Endothelial cell (in vitro differentiated cells): ENCODE measurements around the gene RNASE4. TPM values are rescaled to one million over a fixed set of nuclear protein-coding genes. Genes with fewer than 3 reads are reported as not detected.

Experiments
- DNase-seq: peaks from one replicate; pipeline ENCODE4 v3.0.0; 2021; ENCODE audit warnings: low spot score
- H3K27ac Mint-ChIP-seq: one replicate; pipeline ENCODE4 v1.8.0; 2021; ENCODE audit warnings: mixed read lengths, inconsistent platforms; ENCODE audit not compliant: unreplicated experiment
- H3K27me3 Mint-ChIP-seq: one replicate; pipeline ENCODE4 v1.8.0; 2021; ENCODE audit warnings: mild to moderate bottlenecking, moderate library complexity, mixed read lengths, inconsistent platforms; ENCODE audit not compliant: unreplicated experiment
- H3K36me3 Mint-ChIP-seq: one replicate; pipeline ENCODE4 v1.8.0; 2021; ENCODE audit warnings: mild to moderate bottlenecking, low read depth, mixed read lengths, inconsistent platforms; ENCODE audit not compliant: unreplicated experiment
- H3K4me1 Mint-ChIP-seq: one replicate; pipeline ENCODE4 v1.8.0; 2021; ENCODE audit warnings: mild to moderate bottlenecking, mixed read lengths, inconsistent platforms; ENCODE audit not compliant: unreplicated experiment
- H3K4me3 Mint-ChIP-seq: one replicate; pipeline ENCODE4 v1.8.0; 2021; ENCODE audit warnings: mild to moderate bottlenecking, mixed read lengths, inconsistent platforms; ENCODE audit not compliant: unreplicated experiment
- H3K9me3 Mint-ChIP-seq: one replicate; pipeline ENCODE4 v1.8.0; 2021; ENCODE audit warnings: mixed read lengths, inconsistent platforms; ENCODE audit not compliant: unreplicated experiment
- total RNA-seq: library from RNA; stranded (reverse); fragmentation: NEBNext Ultra II Directional; extraction: Animal tissue kit (Norgen Biotek cat#: 25700); gene quantifications from one replicate; pipeline ENCODE4 v1.2.1, GENCODE V29; 2021; ENCODE audit not compliant: unreplicated experiment
- TF ChIP-seq, protein P1 (sequence below): fragments of 200-600 bp; sonication (generic); IDR thresholded peaks from one replicate; pipeline ENCODE4 v1.5.0; 2021; ENCODE audit warnings: antibody characterized with exemption; ENCODE audit not compliant: unreplicated experiment

The RNASE4 gene
- total RNA-seq, 1 donor from 2014 or later, result 1.0 TPM

DNA sequence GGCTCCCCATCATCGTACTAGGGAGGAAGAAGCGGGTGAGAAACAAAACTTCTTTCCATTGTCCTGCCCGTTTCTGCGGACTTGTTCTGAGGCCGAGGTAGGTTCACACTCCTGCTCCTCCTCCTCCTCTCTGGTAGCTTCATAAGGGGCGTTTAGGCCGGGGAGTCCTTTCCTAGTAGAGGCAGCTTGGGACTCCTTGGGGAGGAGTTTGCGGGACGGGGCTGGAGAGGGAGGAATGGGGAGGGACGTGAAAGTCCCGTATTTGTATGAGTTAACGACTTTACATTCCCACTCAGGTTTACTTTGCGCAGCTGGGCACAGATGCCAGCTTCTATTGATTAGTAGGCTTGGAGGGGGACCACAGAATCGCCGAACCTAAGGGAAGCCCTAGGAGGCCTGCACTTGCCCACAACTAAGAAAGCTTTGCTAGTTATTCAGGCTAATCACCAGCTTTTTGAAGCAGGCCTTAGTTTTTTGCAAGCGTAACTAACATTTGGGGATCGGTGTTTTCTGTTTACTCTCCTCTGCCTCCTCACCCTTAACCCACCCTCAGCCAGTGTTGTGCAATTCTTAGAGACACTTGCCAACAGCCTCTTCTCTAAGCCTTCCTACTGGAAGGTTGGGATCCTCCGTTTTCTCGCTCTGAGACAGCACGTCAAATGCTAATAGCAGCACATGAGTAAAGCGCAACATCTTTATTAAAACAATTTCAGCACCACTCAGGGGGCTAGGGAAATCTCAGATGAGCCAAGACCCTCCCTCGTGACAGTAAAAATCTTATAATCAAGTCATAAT lies 499 bp downstream of the RNASE4 start:
- peak overlapping the region; percentile 90 for H3K4me3 Mint-ChIP-seq
- peaks cover 6% of the 10 kb centered on the region for H3K4me1 Mint-ChIP-seq
- peaks cover 16% of the 10 kb centered on the region for H3K27me3 Mint-ChIP-seq
- peak; percentile 18 for DNase-seq
- no peak overlapping the region for H3K27ac Mint-ChIP-seq
- H3K9me3 Mint-ChIP-seq, result no peaks in the 10 kb centered on the region
- TF ChIP-seq, protein P1, sequence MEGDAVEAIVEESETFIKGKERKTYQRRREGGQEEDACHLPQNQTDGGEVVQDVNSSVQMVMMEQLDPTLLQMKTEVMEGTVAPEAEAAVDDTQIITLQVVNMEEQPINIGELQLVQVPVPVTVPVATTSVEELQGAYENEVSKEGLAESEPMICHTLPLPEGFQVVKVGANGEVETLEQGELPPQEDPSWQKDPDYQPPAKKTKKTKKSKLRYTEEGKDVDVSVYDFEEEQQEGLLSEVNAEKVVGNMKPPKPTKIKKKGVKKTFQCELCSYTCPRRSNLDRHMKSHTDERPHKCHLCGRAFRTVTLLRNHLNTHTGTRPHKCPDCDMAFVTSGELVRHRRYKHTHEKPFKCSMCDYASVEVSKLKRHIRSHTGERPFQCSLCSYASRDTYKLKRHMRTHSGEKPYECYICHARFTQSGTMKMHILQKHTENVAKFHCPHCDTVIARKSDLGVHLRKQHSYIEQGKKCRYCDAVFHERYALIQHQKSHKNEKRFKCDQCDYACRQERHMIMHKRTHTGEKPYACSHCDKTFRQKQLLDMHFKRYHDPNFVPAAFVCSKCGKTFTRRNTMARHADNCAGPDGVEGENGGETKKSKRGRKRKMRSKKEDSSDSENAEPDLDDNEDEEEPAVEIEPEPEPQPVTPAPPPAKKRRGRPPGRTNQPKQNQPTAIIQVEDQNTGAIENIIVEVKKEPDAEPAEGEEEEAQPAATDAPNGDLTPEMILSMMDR, result no peak
- peaks cover 6% of the 10 kb centered on the region for H3K36me3 Mint-ChIP-seq

DNA sequence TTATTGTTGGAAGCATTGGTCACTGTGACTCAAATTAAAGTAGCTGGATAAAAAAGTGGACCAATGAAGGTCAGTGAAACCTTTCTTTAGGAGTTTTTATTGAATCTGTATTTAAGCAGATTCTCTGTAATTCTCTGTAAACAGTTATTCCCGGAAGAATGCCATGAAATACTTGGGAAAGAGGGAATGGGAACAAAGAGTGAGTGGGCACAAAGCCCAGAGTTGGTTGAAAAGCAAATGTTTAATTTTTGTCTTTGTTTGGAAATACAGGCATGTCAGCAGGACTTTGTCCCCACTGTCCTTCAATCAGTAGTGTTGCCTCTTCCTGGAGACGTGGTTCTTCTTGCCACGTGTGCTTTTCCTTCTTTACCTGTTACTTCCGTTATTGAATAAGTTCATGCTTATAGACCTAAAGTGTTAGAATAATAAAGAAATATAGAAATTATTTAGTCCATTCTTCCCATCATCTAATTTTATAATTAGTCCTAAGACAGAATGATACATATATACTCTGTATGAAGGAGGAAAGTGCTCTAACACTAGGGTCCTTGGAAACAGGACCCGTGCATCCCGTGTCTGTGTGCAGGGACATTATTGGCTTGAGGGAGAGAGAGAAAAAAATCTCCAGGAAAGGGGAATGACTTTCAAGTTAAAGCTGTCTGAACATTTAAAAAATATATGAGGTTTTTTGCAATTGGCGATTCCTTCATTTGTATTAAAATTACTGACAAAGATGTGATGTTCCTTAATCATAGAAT lies 2.2 kb downstream of the RNASE4 start:
- DNase-seq, result no peak
- Mint-ChIP-seq H3K9me3 (no peaks in the 10 kb centered on the region), H3K4me3 (no peak overlapping the region), H3K27me3 (peaks cover 4% of the 10 kb centered on the region), H3K27ac (no peak overlapping the region), H3K36me3 (peaks cover 5% of the 10 kb centered on the region), H3K4me1 (peaks cover 6% of the 10 kb centered on the region)
- TF ChIP-seq, protein P1, result no peak

- DNase-seq, result no peak
- Mint-ChIP-seq H3K27ac (no peak overlapping the region), H3K4me1 (peaks cover 6% of the 10 kb centered on the region), H3K4me3 (no peak overlapping the region), H3K27me3 (no peaks in the 10 kb centered on the region), H3K36me3 (no peaks in the 10 kb centered on the region), H3K9me3 (no peaks in the 10 kb centered on the region)
- TF ChIP-seq, protein P1, result no peak
Measured at GRCh38 chr14:20687362-20688166, 3.2 kb downstream of the RNASE4 start.

GRCh38 chr14:20688167-20688839 lies 3.9 kb downstream of the RNASE4 start, which contains the start of gene ANG:
Gene ANG, plus strand, starts transcription at chr14:20688764. Its CDS starts 4,801 bp downstream, at chr14:20693565.
- DNase-seq, result no peak
- Mint-ChIP-seq H3K36me3 (no peaks in the 10 kb centered on the region), H3K27me3 (no peaks in the 10 kb centered on the region), H3K4me1 (peaks cover 6% of the 10 kb centered on the region), H3K4me3 (no peak within 1 kb of the TSS), H3K27ac (no peak within 1 kb of the TSS), H3K9me3 (no peaks in the 10 kb centered on the region)
- TF ChIP-seq, protein P1, result no peak
